HG03342 (cell line): ENCODE measurements around the gene PLEKHF1.
"Not testable (repeated sequence)": the region's sequence is repeated elsewhere in the genome, so short reads cannot be mapped to it uniquely, and the experiment has no call there.

ENCODE experiments used
- ATAC-seq: cut with Tn5 transposase; IDR thresholded peaks from one replicate; pipeline ENCODE4 v1.9.1; 2021; ENCODE audit warnings: mild to moderate bottlenecking, moderate library complexity; ENCODE audit not compliant: unreplicated experiment

PLEKHF1 gene

GRCh38 chr19:29665215-29665825, at the start of gene PLEKHF1:
Gene PLEKHF1, plus strand, starts transcription at chr19:29665461. Its CDS starts 8,379 bp downstream, at chr19:29673840.
- peak; percentile 84 for ATAC-seq

GRCh38 chr19:29615891-29616425, 49.3 kb upstream of the PLEKHF1 start:
- no peak for ATAC-seq

- no peak for ATAC-seq
Measured at GRCh38 chr19:29616541-29616940, 48.7 kb upstream of the PLEKHF1 start.

GRCh38 chr19:29617366-29618266, 47.6 kb upstream of the PLEKHF1 start:
- no peak for ATAC-seq

GRCh38 chr19:29618434-29618833, 46.8 kb upstream of the PLEKHF1 start:
- no peak for ATAC-seq

GRCh38 chr19:29618871-29619270, 46.4 kb upstream of the PLEKHF1 start:
- ATAC-seq: no peak

- ATAC-seq: no peak
Measured at GRCh38 chr19:29620931-29621351, 44.3 kb upstream of the PLEKHF1 start.

GRCh38 chr19:29622166-29623070, 42.8 kb upstream of the PLEKHF1 start:
- ATAC-seq: no peak

- no peak for ATAC-seq
Measured at GRCh38 chr19:29623726-29624488, 41.4 kb upstream of the PLEKHF1 start.

- ATAC-seq: no peak
Measured at GRCh38 chr19:29624489-29625185, 40.6 kb upstream of the PLEKHF1 start.

- no peak for ATAC-seq
Measured at GRCh38 chr19:29625186-29625651, 40.0 kb upstream of the PLEKHF1 start.

- no peak for ATAC-seq
Measured at GRCh38 chr19:29626386-29626785, 38.9 kb upstream of the PLEKHF1 start.

GRCh38 chr19:29626832-29627231, 38.4 kb upstream of the PLEKHF1 start:
- ATAC-seq: not testable (repeated sequence)

GRCh38 chr19:29628661-29629385, 36.4 kb upstream of the PLEKHF1 start:
- no peak for ATAC-seq

GRCh38 chr19:29629836-29630534, 35.3 kb upstream of the PLEKHF1 start:
- ATAC-seq: no peak

GRCh38 chr19:29630655-29631054, 34.6 kb upstream of the PLEKHF1 start:
- no peak for ATAC-seq

GRCh38 chr19:29631450-29631849, 33.8 kb upstream of the PLEKHF1 start:
- ATAC-seq: no peak

- no peak for ATAC-seq
Measured at GRCh38 chr19:29634002-29634401, 31.3 kb upstream of the PLEKHF1 start.
